PC-9 (cell line): ENCODE data around the gene BACH2. TPM values are rescaled to one million over a fixed set of nuclear protein-coding genes. Genes with fewer than 3 reads are reported as not detected.

Source experiments
- BruUV-seq: library from RNA; stranded (reverse); fragments of 400-500 nt; replicated peaks from 2 replicates; lab custom pipeline; 2021; lab: Mats Ljungman, UMichigan
- CTCF ChIA-PET: fragments of 300-600 bp; sonication (Branson Sonifier 250); formaldehyde crosslinking; loops from one replicate; lab custom pipeline; 2022; ENCODE audit warnings: antibody characterized with exemption; lab: Charles Lee
- POLR2A ChIA-PET: fragments of 300-600 bp; sonication (Branson Sonifier 250); formaldehyde crosslinking; loops from one replicate; lab custom pipeline; 2022; ENCODE audit warnings: antibody characterized with exemption; ENCODE audit not compliant: unreplicated experiment; lab: Charles Lee
- DNase-seq, 2 experiments: peaks; one replicate each; pipeline versions ENCODE4 v3.0.0 to v3.0.0-alpha.2; 2015 to 2022; ENCODE audit warnings: mixed read lengths in 1 of 2
- H2AFZ ChIP-seq: fragments of 200-600 bp; sonication (generic); 2 replicates; pipeline ENCODE4 v1.8.1; 2017; ENCODE audit warnings: antibody characterized with exemption
- H3F3A ChIP-seq: fragments of 200-600 bp; sonication (generic); 2 replicates; pipeline ENCODE4 v1.8.1; 2017; ENCODE audit warnings: antibody characterized with exemption, mild to moderate bottlenecking, low read depth; ENCODE audit not compliant: insufficient read depth
- H3K27ac ChIP-seq: fragments of 200-600 bp; sonication (generic); 2 replicates; pipeline ENCODE4 v1.6.1; 2016; ENCODE audit warnings: mixed run types
- H3K27me3 ChIP-seq: fragments of 200-600 bp; sonication (generic); 2 replicates; pipeline ENCODE4 v1.6.1; 2016; ENCODE audit warnings: low read depth, mixed run types; ENCODE audit not compliant: insufficient read depth
- H3K36me3 ChIP-seq: fragments of 200-600 bp; sonication (generic); 2 replicates; pipeline ENCODE4 v1.6.1; 2016; ENCODE audit warnings: low read depth, mixed run types
- H3K4me1 ChIP-seq: fragments of 200-600 bp; sonication (generic); replicated peaks from 2 replicates; pipeline ENCODE4 v1.6.1; 2016; ENCODE audit warnings: mixed run types; ENCODE audit not compliant: insufficient read depth
- H3K4me2 ChIP-seq: fragments of 200-600 bp; sonication (generic); 2 replicates; pipeline ENCODE4 v1.6.1; 2017; ENCODE audit warnings: mixed run types
- H3K4me3 ChIP-seq: fragments of 200-600 bp; sonication (generic); 2 replicates; pipeline ENCODE4 v1.6.1; 2016; ENCODE audit warnings: mixed run types
- H3K79me2 ChIP-seq: fragments of 200-600 bp; sonication (generic); 2 replicates; pipeline ENCODE4 v1.6.1; 2017; ENCODE audit warnings: low read depth, mixed run types
- H3K9me2 ChIP-seq: fragments of 200-600 bp; sonication (generic); 2 replicates; pipeline ENCODE4 v1.8.1; 2017; ENCODE audit warnings: mild to moderate bottlenecking; ENCODE audit not compliant: insufficient read depth
- H3K9me3 ChIP-seq: fragments of 200-600 bp; sonication (generic); 2 replicates; pipeline ENCODE4 v1.8.1; 2016; ENCODE audit warnings: low read depth; ENCODE audit not compliant: insufficient read depth
- H4K20me1 ChIP-seq: fragments of 200-600 bp; sonication (generic); 2 replicates; pipeline ENCODE4 v1.8.1; 2017; ENCODE audit not compliant: insufficient read depth
- CTCF ChIP-seq: fragments of 200-600 bp; sonication (generic); conservative IDR thresholded peaks from 2 replicates; pipeline ENCODE4 v1.6.1; 2017; ENCODE audit warnings: mixed run types, antibody characterized with exemption, mild to moderate bottlenecking, moderate library complexity
- EZH2 ChIP-seq: fragments of 200-600 bp; sonication (generic); IDR thresholded peaks from 2 replicates; pipeline ENCODE4 v1.8.0; 2017; ENCODE audit warnings: antibody characterized with exemption, low read depth
- intact Hi-C: fragments of 100-400 bp; cut with micrococcal nuclease; formaldehyde crosslinking; loops from one replicate; pipeline ENCODE4 v1.10.0; 2022; ENCODE audit not compliant: unreplicated experiment
- total RNA-seq: library from RNA; stranded (reverse); gene quantifications from 2 replicates; pipeline ENCODE4 v1.2.3, GENCODE V29; 2021

BACH2 gene
- total RNA-seq, 1 experiment from 2014 or later, result 2.3 TPM

DNA sequence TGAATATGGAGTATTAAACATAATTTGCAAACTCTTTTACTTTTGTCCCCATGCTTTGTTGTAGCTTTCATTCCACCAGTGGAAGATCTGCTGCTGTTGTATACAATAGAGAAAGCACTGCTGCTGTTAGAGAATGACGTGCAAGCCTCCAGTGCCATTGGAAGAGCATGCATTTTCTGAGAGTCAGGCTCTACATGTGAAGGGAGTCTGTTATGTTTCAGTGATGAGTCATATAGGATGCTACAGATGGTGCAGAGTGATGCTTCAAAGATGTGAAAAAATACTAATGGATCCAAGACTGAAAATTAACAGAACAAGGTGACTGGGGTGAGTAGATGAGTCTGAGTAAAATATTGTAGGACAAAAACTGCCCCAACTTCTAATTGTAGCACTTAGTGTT is 22.4 kb upstream of the BACH2 start:
- Histone ChIP-seq H3K4me2 (no peak overlapping the region), H4K20me1 (no peaks in the 10 kb centered on the region), H3K27ac (no peak overlapping the region), H3K4me1 (no peaks in the 10 kb centered on the region), H3K79me2 (no peaks in the 10 kb centered on the region), H3K9me3 (no peaks in the 10 kb centered on the region), H3K27me3 (no peaks in the 10 kb centered on the region), H3F3A (no peaks in the 10 kb centered on the region), H2AFZ (no peak overlapping the region), H3K36me3 (no peaks in the 10 kb centered on the region), H3K4me3 (no peak overlapping the region), H3K9me2 (no peaks in the 10 kb centered on the region)
- TF ChIP-seq CTCF (no peak), EZH2 (no peak)
- no peak for DNase-seq
- ChIA-PET CTCF (no interaction called here), POLR2A (no interaction called here)
- intact Hi-C loops, result no loop called here
- BruUV-seq, result no TSS peak

DNA sequence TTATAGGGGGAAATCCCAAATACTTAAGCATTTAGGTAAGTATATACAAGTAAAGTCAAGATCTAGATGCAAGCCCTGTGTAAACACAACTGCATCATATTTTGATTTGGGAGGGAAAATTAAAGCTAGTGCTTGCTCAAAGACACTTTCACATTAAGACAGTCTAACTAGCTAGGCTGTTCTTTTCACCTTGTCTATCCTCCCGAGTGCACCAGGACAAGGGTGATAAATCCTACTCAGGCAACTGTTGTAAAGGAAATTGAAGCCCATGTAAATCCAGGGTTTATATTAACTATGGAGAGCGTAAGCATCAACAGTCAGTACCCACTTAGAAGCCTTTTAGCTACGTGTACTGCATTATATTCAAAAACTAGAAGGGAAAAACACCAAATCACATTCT is 19.3 kb upstream of the BACH2 start:
- no peak overlapping the region for H2AFZ ChIP-seq
- no peaks in the 10 kb centered on the region for H3K4me1 ChIP-seq
- POLR2A ChIA-PET, result no interaction called here
- H3K27ac ChIP-seq, result no peak overlapping the region
- TF ChIP-seq EZH2, result no peak
- no peak for TF ChIP-seq CTCF
- no peaks in the 10 kb centered on the region for H3K9me2 ChIP-seq
- CTCF ChIA-PET, result no interaction called here
- no peaks in the 10 kb centered on the region for H3K79me2 ChIP-seq
- intact Hi-C loops, result no loop called here
- H3K4me2 ChIP-seq, result no peak overlapping the region
- H3K36me3 ChIP-seq, result no peaks in the 10 kb centered on the region
- H3K27me3 ChIP-seq, result no peaks in the 10 kb centered on the region
- H3F3A ChIP-seq, result no peaks in the 10 kb centered on the region
- H4K20me1 ChIP-seq, result no peaks in the 10 kb centered on the region
- H3K9me3 ChIP-seq, result no peaks in the 10 kb centered on the region
- no peak for DNase-seq
- no TSS peak for BruUV-seq
- no peak overlapping the region for H3K4me3 ChIP-seq

DNA sequence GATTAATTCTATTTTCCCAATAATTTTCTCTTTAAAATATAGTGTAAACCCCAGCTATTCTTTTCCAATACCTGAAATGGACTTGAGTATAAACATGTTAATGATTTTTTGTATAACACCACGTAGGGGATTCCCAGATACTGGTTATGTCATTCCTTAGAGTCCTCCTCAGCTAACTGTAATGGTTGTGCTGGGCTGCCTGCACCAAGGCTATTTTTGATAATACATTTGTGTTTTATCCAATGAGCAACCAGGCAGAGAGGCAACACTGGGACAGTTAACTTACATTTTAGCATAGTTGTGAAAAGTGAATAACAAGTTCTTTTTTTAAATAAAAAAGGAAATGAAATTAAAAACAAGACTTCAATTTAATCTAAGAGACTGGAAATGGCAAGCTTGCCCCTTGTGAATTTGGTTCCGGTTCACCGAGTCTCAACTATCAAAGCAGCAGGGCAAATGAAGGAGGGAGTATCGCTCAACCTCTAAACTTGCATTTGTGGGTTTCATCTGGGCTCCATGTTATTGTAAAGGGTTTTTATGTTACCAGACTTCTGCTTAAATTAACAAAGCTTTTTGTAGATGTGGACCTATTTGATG is 18.8 kb upstream of the BACH2 start:
- BruUV-seq, result no TSS peak
- no peaks in the 10 kb centered on the region for H3K9me2 ChIP-seq
- POLR2A ChIA-PET, result no interaction called here

More for the DNA sequence above, 18.8 kb upstream of the BACH2 start:
- intact Hi-C loops, result no loop called here
- no peaks in the 10 kb centered on the region for H4K20me1 ChIP-seq
- no peaks in the 10 kb centered on the region for H3K36me3 ChIP-seq
- H3K4me3 ChIP-seq, result no peak overlapping the region
- TF ChIP-seq CTCF (no peak), EZH2 (no peak)
- H2AFZ ChIP-seq, result no peak overlapping the region
- no peaks in the 10 kb centered on the region for H3K9me3 ChIP-seq
- no peak for DNase-seq
- H3K27ac ChIP-seq, result no peak overlapping the region
- CTCF ChIA-PET, result no interaction called here
- H3K4me1 ChIP-seq, result no peaks in the 10 kb centered on the region
- H3K4me2 ChIP-seq, result no peak overlapping the region
- no peaks in the 10 kb centered on the region for H3F3A ChIP-seq
- H3K27me3 ChIP-seq, result no peaks in the 10 kb centered on the region
- no peaks in the 10 kb centered on the region for H3K79me2 ChIP-seq
